T follicular helper cell (primary cell): ENCODE measurements around the gene MMP2.

Experiments used
- DNase-seq: peaks from one replicate; pipeline ENCODE4 v3.0.0-alpha.2; 2020; ENCODE audit warnings: low read depth

The MMP2 gene

GRCh38 chr16:55469821-55470532 lies 9.0 kb upstream of the MMP2 start:
- no peak for DNase-seq

DNA sequence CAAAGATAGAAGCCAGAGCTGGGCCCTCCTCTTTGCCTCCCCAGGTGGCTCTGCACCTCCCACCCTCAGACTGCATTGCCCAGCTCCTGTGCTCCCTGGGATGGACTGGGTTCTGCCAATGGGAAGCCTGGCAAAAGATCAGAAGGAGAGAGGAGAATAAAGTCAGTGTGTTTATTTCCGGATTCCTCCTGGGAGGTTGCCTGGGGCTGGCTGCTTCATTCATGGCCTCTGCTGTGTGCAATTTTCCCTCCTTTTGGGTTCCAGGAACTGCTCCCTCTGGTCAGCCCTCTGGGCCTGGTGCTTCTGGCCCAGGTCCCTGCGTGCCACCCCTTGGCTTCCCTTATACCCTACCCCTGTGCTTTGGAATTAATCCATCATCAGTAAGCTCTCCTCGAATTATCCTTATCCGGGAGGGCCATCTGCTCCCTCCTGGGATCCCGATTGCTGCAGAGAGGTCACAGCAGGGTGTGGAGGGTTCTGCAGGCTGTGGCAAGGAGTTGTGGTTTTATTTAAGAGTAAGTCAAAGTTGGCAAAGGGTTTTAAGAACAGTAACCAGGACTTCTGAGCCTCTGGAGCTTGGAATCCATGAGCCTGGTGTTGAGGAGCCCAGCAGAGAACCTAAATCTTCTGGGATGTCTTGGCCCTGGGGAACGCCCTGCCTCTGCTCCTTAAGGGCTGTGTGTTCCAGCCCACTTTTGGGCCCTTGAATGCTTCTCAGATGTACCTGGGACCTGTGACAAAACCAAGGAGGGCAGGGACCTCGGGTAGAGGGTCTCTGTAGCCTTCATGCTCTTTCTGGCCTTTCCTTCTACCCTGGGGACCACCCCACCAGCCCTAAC lies 8.2 kb upstream of the MMP2 start:
- no peak for DNase-seq

DNA sequence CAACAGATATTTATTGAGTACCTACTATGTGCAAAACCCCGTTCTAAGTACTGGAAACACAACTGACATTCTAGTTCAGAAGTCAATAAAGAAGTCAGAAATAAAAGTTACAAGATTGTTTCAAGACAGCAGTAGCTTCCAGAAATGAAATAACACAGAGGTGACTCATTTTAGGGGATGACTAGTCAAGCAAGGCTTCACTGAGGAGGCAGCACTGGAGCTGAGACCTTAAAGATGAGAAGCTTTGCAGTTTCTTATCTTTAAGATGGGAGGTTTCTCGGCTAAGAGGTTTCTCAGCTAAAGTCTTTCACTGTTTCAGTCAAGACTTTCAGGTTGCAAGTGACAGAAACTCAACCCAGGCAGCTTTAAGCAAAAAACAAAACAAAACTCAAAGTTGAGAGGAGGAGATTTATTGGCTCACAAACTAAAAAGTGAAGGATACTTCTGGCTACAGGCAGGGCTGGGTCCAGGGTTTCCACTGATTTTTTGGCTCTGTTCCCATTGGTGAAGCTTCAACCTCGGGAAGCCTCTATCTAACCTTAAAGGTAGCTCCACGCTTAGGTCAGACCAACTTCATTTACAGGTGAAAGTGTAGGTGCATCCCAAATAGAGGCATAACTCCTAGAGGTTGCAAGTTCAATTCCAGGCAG lies 7.4 kb upstream of the MMP2 start:
- no peak for DNase-seq

DNA sequence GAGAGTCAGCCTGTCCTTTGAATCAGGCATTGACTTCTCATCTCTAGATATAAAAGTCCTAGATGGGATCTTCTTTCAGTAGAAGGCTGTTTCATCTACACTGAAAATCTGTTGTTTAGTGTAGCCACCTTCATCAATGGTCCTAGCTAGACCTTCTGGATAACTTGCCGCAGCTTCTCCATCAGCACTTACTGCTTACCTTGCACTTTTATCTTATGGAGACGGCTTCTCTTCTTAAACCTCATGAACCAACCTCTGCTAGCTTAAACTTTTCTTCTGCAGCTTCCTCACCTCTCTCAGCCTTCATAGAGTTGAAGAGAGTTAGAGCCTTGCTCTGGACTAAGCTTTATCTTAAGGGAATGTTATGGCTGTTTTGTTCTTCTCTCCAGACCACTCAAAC lies 5.4 kb upstream of the MMP2 start:
- no peak for DNase-seq

- DNase-seq = no peak
These were observed 4.2 kb upstream of the MMP2 start for GRCh38 chr16:55474821-55475220.

GRCh38 chr16:55475919-55476318 lies 3.1 kb upstream of the MMP2 start:
- no peak for DNase-seq

DNA sequence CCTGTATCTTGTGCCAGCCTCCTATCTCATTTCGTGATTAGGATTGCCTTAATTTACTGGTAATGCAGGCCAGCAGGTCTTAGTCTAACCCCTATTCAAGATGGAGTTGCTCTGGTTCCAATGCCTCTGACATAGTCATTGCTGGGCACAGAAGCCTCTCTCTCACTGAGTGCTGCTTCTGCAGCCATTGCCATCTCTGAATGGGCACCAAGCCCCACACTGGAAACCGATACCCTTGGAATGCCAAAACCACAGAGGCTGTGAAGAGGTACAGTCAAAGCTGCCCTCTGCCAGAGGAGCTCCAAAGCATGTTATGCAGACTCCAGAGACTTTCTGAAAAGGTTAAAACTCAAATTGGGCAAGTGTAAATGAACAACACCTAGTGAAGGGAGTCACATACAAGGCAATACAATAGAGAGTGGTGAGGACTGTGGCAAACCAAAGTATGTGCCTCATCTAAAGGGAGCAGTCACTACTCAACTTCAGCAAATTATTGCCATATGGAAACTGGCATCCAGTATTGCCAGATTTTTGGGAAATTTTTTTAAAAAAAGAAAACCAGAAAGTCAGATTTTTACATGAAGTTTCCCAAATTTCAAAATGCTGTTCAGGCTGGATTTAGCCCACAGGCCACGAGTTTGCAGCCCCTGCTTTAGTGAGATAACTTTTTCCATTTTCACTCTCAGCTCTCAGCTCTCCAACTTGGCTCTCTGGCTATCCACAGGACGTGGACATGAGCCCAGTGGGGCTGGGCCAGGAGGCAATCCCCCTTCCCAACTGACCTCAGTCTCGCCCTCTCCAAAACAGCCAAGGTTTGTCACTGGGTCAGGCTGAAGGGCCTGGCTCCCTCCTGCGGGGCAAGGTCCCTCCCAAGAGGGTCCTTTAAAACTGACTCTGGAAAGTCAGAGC lies 2.1 kb upstream of the MMP2 start:
- no peak for DNase-seq

DNA sequence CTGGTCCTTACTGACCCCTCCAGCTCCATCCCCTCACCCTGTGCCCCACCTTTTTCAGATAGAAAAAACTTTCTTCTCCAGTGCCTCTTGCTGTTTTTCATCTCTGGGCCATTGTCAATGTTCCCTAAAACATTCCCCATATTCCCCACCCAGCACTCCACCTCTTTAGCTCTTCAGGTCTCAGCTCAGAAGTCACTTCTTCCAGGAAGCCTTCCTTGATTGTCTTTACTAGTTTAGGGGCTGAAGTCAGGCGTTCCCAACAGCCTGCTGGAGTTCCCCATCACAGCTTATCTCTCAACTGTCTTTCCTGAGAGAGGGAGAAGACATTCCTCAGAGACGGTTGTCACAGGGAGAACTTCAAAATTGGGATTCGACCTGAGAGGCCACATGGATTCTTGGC lies 1.3 kb upstream of the MMP2 start:
- DNase-seq = no peak

DNA sequence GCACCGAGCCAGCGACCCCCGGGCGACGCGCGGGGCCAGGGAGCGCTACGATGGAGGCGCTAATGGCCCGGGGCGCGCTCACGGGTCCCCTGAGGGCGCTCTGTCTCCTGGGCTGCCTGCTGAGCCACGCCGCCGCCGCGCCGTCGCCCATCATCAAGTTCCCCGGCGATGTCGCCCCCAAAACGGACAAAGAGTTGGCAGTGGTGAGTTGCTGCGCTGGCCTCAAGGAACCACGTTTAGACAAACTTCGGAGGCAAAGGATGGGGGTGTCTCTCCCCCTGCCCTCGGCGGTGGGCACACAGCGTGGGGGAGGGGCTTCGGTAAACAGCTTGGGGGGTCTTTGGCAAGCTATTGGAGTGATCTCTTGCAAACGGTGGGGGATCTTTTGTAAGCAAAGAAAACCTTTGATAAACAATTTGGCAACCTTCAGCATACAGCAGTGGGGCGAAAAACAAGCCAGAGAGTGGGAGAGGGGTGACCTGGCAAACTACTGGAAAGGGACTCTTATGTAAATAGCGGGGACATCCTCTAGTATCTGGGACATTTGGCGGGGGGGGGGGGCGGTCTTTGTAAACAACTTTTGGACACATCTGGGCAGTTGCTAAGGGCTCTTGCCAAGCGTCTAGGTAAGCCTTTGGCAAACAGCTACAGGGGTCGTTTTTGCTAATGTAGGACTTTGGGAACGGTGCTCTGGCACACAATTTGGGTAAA lies 587 bp downstream of the MMP2 start:
- DNase-seq = no peak

DNA sequence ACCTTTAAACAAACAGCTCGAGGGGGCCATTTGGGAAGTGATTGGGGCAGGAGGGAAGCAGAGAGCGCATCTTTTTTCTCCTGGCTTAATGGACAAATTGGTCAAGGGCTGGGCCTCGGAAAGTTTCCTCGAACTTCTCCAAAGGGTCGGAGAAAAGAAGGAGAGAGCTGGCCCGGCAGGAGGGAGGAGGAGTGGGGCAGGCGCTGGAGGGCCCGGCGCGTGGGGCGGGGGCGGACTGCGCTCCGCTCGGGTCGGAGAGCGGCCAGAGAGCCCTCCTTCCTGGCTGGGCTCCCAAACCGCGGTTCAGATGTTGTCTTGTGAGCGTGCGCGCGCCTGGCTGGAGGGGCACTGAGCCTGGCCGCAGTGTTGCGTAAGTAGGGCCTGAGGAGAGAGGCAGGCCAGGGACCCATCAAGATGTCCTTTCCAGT lies 1.2 kb downstream of the MMP2 start:
- DNase-seq = no peak

DNA sequence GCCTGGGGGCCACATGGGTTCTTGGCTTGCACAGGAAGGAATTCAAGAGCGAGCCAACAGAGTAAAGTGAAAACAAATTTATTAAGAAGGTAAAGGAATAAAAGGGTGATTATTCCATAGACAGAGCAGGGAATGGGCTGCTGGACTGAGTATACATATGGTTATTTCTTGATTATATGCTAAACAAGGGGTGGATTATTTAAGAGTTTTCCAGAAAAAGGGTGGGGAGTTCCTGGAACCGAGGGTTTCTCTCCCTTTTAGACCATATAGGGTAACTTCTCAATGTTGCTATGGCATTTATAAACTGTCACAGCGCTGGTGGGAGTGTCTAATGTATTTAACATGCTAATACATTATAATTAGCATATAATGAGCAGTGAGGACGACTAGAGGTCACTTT lies 2.0 kb downstream of the MMP2 start:
- DNase-seq = no peak

DNA sequence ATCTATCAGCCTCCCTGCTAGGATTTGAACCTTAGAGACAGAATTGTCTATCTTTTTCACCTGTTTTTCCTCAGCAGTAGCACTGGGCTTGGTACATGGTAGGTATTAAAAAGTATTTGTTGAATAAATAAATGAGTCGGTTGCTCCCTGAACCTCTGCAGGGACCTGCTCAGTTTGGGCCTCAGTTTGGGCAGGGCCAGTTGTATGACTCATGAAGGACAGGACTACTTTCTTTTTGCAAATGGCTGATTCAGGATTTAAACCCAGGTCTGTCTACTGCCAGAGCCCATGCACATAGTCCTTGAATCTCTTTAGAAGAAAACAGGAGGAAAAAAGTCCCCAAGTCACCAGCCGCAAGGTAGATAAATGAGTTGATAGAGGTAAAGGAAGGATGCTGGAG lies 3.1 kb downstream of the MMP2 start:
- no peak for DNase-seq

DNA sequence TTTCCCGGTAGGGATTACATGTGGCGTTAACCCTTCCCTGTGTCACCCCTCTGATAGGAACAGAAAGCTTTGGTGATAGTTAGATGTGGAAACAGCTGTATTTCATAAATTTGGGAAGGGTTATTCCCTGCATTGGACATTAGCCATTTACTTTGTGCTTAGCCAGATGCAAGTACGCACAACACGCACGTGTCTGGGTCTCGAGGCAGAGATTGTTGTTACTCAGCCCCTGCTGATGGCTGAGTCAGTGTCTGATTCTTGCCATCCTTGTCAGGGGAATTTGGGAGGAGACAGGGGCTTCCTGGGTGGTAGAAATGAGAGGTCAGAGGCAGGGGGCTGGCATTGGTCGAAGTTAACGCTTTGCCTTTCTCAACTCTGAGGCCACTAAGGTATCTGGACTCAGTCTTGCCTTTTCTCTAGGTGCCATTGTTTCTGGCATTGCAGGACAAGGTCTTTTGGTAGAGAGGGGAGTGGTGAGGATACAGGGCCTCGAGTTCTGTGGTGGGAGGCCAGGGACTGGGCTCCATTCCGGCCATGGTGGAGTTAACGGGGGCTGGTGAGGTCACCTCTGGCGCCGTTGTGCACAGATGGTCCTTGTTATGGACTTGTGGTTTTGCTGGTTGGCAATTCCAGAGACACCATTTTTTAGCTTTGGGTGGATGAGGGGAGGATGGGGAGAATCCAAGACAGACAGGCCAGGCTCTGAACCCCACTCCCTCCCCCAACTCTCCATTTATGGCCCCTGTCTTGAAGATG lies 8.2 kb downstream of the MMP2 start:
- DNase-seq = no peak

DNA sequence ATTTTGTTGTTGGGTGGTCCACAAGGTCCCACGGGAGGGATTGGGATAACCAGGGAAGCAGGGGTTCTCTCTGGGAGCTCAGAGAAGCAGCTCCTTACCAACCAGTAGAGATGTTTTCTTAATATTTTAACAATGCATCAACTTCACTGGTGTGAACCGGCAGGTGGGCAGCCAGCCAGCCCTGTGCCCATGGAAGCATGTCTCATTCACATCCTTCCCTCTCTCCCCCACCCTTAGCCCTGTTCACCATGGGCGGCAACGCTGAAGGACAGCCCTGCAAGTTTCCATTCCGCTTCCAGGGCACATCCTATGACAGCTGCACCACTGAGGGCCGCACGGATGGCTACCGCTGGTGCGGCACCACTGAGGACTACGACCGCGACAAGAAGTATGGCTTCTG lies 9.3 kb downstream of the MMP2 start:
- DNase-seq = no peak

GRCh38 chr16:55489119-55489955 lies 10.3 kb downstream of the MMP2 start:
- no peak for DNase-seq

DNA sequence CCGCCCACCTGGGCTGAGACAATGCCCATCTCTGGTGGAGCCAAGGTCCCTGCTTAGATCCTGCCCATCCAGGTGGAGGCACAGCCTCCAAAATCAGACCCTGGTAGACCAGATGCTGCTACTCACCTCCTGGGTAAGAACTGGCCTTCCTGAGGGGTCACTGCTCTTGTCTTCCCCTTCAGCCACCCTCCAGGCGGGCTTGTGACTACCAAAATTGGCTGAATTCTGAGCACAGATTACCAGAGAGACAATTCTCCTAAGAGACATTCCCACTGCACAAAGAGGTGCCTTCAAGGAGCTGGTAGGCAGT lies 10.9 kb downstream of the MMP2 start:
- DNase-seq = no peak

- DNase-seq = no peak
These were observed 11.3 kb downstream of the MMP2 start for GRCh38 chr16:55490301-55490700.

DNA sequence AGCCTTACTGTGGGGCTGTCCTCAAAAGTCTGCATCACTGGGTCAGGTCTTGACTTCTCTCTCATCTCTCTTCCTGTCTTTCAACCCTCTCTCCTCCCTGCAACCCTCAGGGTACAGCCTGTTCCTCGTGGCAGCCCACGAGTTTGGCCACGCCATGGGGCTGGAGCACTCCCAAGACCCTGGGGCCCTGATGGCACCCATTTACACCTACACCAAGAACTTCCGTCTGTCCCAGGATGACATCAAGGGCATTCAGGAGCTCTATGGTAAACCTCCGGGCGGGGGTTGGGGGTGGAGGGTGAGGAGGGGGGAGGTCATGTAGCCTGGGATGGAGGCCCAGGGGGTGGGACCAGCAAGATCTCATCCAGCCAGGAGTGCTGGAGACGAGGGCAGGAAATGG lies 12.7 kb downstream of the MMP2 start:
- no peak for DNase-seq

GRCh38 chr16:55492756-55493380 lies 13.9 kb downstream of the MMP2 start:
- no peak for DNase-seq
